Mucosa of stomach (tissue), 1 donor: ENCODE results near the gene SLC17A8.

Source experiments
- H3K27me3 ChIP-seq: one replicate; pipeline ENCODE4 v1.7.0; 2013; ENCODE audit warnings: mild to moderate bottlenecking, low read length; ENCODE audit not compliant: control insufficient read depth, insufficient read depth
- H3K36me3 ChIP-seq: one replicate; pipeline ENCODE4 v1.7.0; 2013; ENCODE audit warnings: low read length; ENCODE audit not compliant: control insufficient read depth, insufficient read depth
- H3K4me1 ChIP-seq: one replicate; pipeline ENCODE4 v1.7.0; 2013; ENCODE audit warnings: mild to moderate bottlenecking, low read length; ENCODE audit not compliant: control insufficient read depth, insufficient read depth
- H3K4me3 ChIP-seq: one replicate; pipeline ENCODE4 v1.7.0; 2013; ENCODE audit warnings: low read length
- H3K9ac ChIP-seq: one replicate; pipeline ENCODE4 v1.7.0; 2013; ENCODE audit warnings: mild to moderate bottlenecking, low read length, moderate library complexity
- H3K9me3 ChIP-seq: one replicate; pipeline ENCODE4 v1.7.0; 2013; ENCODE audit warnings: mild to moderate bottlenecking, low read length, moderate library complexity; ENCODE audit not compliant: control insufficient read depth
- donor health status: Pancreatic carcinoma.

SLC17A8 gene

GRCh38 chr12:100375038-100375735, 18.3 kb downstream of the SLC17A8 start:
- Histone ChIP-seq H3K9ac (no peak overlapping the region), H3K9me3 (no peaks in the 10 kb centered on the region), H3K36me3 (no peaks in the 10 kb centered on the region), H3K4me3 (no peak overlapping the region), H3K27me3 (no peaks in the 10 kb centered on the region), H3K4me1 (no peaks in the 10 kb centered on the region)

- Histone ChIP-seq H3K4me3 (no peak overlapping the region), H3K9ac (no peak overlapping the region), H3K27me3 (no peaks in the 10 kb centered on the region), H3K9me3 (no peaks in the 10 kb centered on the region), H3K36me3 (no peaks in the 10 kb centered on the region), H3K4me1 (no peaks in the 10 kb centered on the region)
These were observed 19.3 kb downstream of the SLC17A8 start for GRCh38 chr12:100376161-100376560.

DNA sequence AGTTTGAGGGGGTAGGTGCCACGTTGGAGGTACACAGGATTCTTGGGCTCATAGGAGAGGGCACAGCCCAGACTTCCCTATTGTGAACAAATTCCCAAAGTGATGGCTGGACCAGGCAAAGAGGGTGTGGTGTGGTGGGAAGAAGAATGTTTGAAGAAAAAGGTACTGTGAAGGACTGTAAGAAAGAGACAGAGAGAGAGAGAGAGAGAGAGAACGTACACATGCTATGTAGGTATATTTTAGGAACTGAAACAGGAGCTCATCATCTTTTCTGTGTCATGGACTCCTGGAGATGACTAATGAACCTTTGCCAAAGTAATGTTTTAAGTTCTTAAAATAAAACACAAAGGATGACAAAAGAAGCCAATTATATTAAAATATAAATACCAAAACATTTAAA, 24.5 kb downstream of the SLC17A8 start:
- Histone ChIP-seq H3K27me3 (no peaks in the 10 kb centered on the region), H3K36me3 (no peaks in the 10 kb centered on the region), H3K9me3 (no peaks in the 10 kb centered on the region), H3K4me3 (no peak overlapping the region), H3K9ac (no peak overlapping the region), H3K4me1 (no peaks in the 10 kb centered on the region)

GRCh38 chr12:100382338-100382737, 25.5 kb downstream of the SLC17A8 start:
- Histone ChIP-seq H3K4me1 (no peaks in the 10 kb centered on the region), H3K4me3 (no peak overlapping the region), H3K36me3 (no peaks in the 10 kb centered on the region), H3K27me3 (no peaks in the 10 kb centered on the region), H3K9me3 (no peaks in the 10 kb centered on the region), H3K9ac (no peak overlapping the region)

DNA sequence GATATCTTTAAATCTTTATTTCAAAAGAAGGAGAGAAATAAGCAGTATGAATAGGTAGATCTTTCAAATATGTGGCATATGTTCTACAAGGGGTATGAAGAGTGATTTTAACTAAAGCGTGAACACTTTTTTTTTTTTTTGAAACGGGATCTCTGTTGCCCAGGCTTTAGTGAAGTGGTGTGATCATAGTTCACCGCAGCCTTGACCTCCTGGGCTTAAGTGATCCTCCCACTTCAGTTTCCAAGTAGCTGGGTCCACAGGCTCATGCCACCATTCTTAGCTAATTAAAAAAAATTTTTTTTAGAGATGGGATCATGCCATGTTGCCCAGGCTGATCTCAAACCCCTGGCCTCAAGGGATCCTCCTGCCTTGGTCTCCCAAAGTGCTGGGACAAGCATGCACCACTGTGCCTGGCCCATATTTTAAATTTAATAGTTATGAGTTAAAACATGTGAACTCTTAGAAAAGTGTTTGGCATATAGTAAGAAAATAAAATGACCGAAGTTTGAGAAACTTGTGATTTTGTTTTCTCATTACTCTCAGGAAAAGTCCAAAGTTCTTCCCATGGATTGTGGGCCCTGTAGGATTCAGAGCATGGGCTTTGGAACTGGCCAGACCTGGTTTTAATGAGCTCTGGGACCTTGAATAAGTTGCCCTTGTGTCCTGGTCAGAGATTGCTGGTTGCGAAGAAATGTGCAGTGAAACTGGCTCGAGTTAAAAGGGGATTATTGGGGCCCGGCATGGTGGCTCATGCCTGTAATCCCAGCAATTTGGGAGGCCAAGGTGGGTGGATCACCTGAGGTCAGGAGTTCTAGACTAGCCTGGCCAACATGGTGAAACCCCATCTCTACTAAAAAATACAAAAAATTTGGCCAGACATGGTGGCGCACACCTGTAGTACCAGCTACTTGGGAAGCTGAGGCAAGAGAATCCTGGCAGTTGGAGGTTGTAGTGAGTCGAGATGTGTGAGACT, 27.0 kb downstream of the SLC17A8 start:
- H3K27me3 ChIP-seq, result no peaks in the 10 kb centered on the region
- no peak overlapping the region for H3K9ac ChIP-seq
- H3K9me3 ChIP-seq, result no peaks in the 10 kb centered on the region
- H3K4me3 ChIP-seq, result no peak overlapping the region
- H3K4me1 ChIP-seq, result no peaks in the 10 kb centered on the region
- H3K36me3 ChIP-seq, result no peaks in the 10 kb centered on the region

DNA sequence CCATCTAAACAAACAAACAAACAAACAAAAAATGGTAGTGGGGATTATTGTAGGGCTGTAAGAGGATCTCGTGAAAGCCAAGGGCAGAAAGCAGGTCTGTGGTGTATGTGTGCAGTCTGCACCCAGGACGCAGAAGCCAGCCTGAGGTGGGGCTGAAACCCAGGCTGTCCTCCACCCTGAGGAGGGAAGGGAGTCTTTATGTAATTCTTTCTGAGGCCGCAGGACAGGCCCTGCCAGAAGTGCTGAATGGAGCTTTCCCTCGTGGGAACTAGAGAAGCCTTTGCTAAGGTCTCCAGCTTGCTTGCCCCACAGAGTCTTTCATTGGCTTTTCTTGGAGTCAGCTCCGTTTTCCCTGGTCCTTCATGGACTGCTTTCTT, 27.7 kb downstream of the SLC17A8 start:
- H3K36me3 ChIP-seq, result no peaks in the 10 kb centered on the region
- H3K27me3 ChIP-seq, result no peaks in the 10 kb centered on the region
- H3K9me3 ChIP-seq, result no peaks in the 10 kb centered on the region
- no peaks in the 10 kb centered on the region for H3K4me1 ChIP-seq
- no peak overlapping the region for H3K9ac ChIP-seq
- no peak overlapping the region for H3K4me3 ChIP-seq

DNA sequence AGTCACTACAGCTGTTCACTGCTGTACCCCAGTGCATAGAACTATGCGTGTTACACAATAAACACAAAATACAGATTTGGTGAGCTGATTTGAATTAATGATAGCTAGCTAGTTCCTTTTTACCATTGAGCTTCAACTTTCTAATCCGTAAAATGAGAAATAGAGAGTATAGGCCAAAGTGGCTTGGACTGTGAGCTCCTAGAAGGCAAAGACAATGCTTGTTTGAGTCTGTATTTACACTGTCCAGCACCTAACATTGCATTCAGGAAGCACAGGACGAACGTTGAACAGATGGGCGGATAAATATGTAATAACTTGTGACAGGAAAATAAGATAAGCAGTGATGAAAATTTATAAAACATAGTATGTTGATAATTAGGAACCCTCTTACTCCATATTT, 31.5 kb downstream of the SLC17A8 start:
- Histone ChIP-seq H3K4me3 (no peak overlapping the region), H3K36me3 (no peaks in the 10 kb centered on the region), H3K9ac (no peak overlapping the region), H3K27me3 (no peaks in the 10 kb centered on the region), H3K9me3 (no peaks in the 10 kb centered on the region), H3K4me1 (no peaks in the 10 kb centered on the region)

DNA sequence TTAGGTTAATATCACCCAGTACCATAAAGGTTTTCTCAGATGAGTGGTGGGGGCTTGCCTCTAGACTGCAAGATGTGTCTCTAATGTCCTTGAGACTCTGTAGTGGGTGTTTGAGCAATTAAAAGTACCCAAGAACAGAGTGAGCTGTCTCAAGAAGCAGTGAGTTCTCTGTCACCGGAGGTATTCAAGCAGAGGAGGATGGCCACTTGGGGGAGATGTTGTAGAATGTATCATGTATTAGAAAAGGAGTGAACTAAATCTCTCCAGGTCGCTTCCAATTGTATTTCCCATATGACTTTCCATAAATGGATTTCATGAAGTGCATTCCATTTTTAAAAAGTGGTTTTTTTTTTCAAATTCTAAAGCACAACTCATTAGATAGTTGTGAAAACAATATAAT, 35.0 kb downstream of the SLC17A8 start:
- no peak overlapping the region for H3K4me3 ChIP-seq
- no peaks in the 10 kb centered on the region for H3K36me3 ChIP-seq
- H3K9ac ChIP-seq, result no peak overlapping the region
- no peaks in the 10 kb centered on the region for H3K4me1 ChIP-seq
- no peaks in the 10 kb centered on the region for H3K27me3 ChIP-seq
- H3K9me3 ChIP-seq, result no peaks in the 10 kb centered on the region

- no peaks in the 10 kb centered on the region for H3K4me1 ChIP-seq
- H3K27me3 ChIP-seq, result no peaks in the 10 kb centered on the region
- no peak overlapping the region for H3K9ac ChIP-seq
- H3K4me3 ChIP-seq, result no peak overlapping the region
- H3K36me3 ChIP-seq, result no peaks in the 10 kb centered on the region
- H3K9me3 ChIP-seq, result no peaks in the 10 kb centered on the region
These were observed 36.3 kb downstream of the SLC17A8 start for GRCh38 chr12:100393200-100393599.

DNA sequence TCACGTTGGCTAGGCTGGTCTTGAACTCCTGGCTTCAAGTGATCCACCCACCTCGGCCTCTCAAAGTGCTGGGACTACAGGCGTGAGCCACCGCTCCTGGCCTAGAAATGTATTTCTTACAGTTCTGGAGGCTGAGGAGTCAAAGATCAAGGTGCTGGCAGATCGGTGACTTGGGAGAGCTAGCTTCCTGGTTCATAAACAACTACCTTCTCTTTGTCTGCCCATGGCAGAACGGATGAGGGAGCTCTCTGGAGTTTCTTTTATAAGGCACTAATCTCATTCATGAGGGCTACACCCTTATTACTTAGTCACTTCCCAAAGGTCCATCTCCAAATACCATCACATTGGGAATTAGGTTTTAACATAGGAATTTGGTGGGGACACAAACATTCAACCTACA, 38.9 kb downstream of the SLC17A8 start:
- no peak overlapping the region for H3K4me3 ChIP-seq
- H3K36me3 ChIP-seq, result no peaks in the 10 kb centered on the region
- H3K27me3 ChIP-seq, result no peaks in the 10 kb centered on the region
- H3K9ac ChIP-seq, result no peak overlapping the region
- H3K9me3 ChIP-seq, result no peaks in the 10 kb centered on the region
- H3K4me1 ChIP-seq, result no peaks in the 10 kb centered on the region

GRCh38 chr12:100398307-100398706, 41.4 kb downstream of the SLC17A8 start:
- H3K4me3 ChIP-seq, result no peak overlapping the region
- H3K36me3 ChIP-seq, result no peaks in the 10 kb centered on the region
- no peaks in the 10 kb centered on the region for H3K27me3 ChIP-seq

GRCh38 chr12:100399095-100399494, 42.2 kb downstream of the SLC17A8 start:
- Histone ChIP-seq H3K9ac (no peak overlapping the region), H3K27me3 (no peaks in the 10 kb centered on the region), H3K4me1 (no peaks in the 10 kb centered on the region), H3K36me3 (no peaks in the 10 kb centered on the region), H3K4me3 (no peak overlapping the region), H3K9me3 (no peaks in the 10 kb centered on the region)

More at GRCh38 chr12:100398307-100398706, 41.4 kb downstream of the SLC17A8 start:
- Histone ChIP-seq H3K9ac (no peak overlapping the region), H3K4me1 (no peaks in the 10 kb centered on the region), H3K9me3 (no peaks in the 10 kb centered on the region)
